HUES64 (cell line): Measurements from ENCODE around the gene ESR1.

Experiments used
- H3K27ac ChIP-seq: 2 replicates; pipeline ENCODE4 v1.7.0; 2013; ENCODE audit warnings: low read depth, low read length, inconsistent platforms
- H3K27me3 ChIP-seq: 2 replicates; pipeline ENCODE4 v1.6.1; 2013; ENCODE audit warnings: mild to moderate bottlenecking, low read length; ENCODE audit not compliant: insufficient read depth
- H3K36me3 ChIP-seq: 2 replicates; pipeline ENCODE4 v1.6.1; 2013; ENCODE audit warnings: mild to moderate bottlenecking, low read length; ENCODE audit not compliant: insufficient read depth
- H3K4me1 ChIP-seq: 2 replicates; pipeline ENCODE4 v1.6.1; 2013; ENCODE audit warnings: mild to moderate bottlenecking, low read length, moderate library complexity; ENCODE audit not compliant: insufficient read depth
- H3K4me3 ChIP-seq: 2 replicates; pipeline ENCODE4 v1.5.1; 2013; ENCODE audit warnings: mild to moderate bottlenecking, low read length, moderate library complexity
- H3K9ac ChIP-seq: 2 replicates; pipeline ENCODE4 v1.6.1; 2013; ENCODE audit warnings: mild to moderate bottlenecking, low read depth, low read length
- H3K9me3 ChIP-seq: 2 replicates; pipeline ENCODE4 v1.6.1; 2013; ENCODE audit warnings: low read depth, low read length; ENCODE audit not compliant: insufficient read depth
- WGBS: fragments of 150-250, 120-280 bp; methylation state at CpG from one replicate; pipeline ENCODE4 v1.1.7; 2013; ENCODE audit warnings: missing lambda C conversion rate; 5-methylcytosine and 5-hydroxymethylcytosine counted together

The ESR1 gene

DNA sequence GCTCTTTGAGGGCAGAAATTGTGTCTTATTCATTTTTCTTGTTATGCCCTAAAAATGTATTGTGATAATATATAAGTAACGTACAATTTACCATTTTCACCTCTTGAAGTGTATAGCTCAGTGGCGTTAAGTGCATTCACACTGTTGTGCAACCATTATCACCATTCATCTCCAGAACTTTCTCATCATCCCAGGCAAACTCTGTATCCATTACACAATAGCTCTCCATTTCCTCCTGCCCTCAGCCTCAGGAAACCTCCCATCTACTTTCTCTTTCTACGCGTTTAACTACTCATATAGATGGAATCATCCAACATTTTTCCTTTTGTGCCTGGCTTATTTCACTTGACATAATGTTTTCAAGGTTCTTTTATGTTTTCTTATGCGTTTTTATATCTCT, 184.6 kb downstream of the ESR1 start:
- H3K27ac ChIP-seq = no peak overlapping the region
- no peaks in the 10 kb centered on the region for H3K4me1 ChIP-seq
- no peaks in the 10 kb centered on the region for H3K9me3 ChIP-seq
- no peaks in the 10 kb centered on the region for H3K27me3 ChIP-seq
- no peak overlapping the region for H3K9ac ChIP-seq
- 91% methylated on average over 4 of the region's 5 CpGs for WGBS
- H3K4me3 ChIP-seq = no peak overlapping the region
- no peaks in the 10 kb centered on the region for H3K36me3 ChIP-seq

DNA sequence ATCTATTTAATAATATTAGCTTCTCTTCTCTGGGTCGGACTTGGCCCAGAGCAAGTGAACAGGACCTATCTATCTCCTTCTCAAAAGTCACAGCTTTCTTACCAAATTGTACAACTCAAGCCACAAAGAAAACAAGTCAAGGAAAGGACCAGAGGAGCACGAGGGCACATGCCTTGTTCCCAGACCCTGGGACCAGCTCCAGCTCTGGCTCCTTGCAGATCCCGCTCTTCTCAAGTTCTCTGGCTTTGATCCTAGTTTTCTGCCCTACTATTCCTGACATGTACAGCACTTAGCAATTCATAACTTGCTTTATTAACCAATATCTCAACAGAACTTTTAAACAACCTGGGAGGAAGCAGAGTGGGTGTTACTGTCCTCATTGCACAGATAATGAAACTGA, 185.9 kb downstream of the ESR1 start:
- Histone ChIP-seq H3K27me3 (no peaks in the 10 kb centered on the region), H3K36me3 (no peaks in the 10 kb centered on the region), H3K9ac (no peak overlapping the region), H3K4me3 (no peak overlapping the region), H3K4me1 (no peaks in the 10 kb centered on the region), H3K9me3 (no peaks in the 10 kb centered on the region), H3K27ac (no peak overlapping the region)
- WGBS = 95% methylated on average over 3 of the region's 3 CpGs

DNA sequence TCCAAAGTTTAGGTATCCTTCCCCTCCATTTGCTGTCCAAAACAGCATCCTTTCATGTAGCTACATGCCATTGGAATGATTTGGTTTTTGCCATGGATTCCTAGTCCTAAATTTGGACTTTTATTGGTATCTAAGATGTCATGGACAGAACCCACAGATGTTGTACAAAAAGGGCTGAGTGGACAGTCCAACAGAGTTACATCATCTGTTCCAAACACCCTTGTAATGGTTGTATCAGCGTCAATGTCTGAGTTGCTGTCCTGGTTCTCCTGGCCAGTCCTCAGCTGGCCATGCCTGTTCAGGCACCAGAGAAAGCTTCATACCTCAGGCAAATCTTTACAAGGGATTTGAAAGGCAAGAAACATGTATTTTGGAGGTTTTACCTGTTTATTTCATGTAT, 191.3 kb downstream of the ESR1 start:
- H3K4me1 ChIP-seq = no peaks in the 10 kb centered on the region
- no peak overlapping the region for H3K27ac ChIP-seq
- WGBS = 97% methylated on average over 1 of the region's 1 CpG
- no peak overlapping the region for H3K9ac ChIP-seq
- H3K36me3 ChIP-seq = no peaks in the 10 kb centered on the region
- H3K4me3 ChIP-seq = no peak overlapping the region
- no peaks in the 10 kb centered on the region for H3K9me3 ChIP-seq
- no peaks in the 10 kb centered on the region for H3K27me3 ChIP-seq

DNA sequence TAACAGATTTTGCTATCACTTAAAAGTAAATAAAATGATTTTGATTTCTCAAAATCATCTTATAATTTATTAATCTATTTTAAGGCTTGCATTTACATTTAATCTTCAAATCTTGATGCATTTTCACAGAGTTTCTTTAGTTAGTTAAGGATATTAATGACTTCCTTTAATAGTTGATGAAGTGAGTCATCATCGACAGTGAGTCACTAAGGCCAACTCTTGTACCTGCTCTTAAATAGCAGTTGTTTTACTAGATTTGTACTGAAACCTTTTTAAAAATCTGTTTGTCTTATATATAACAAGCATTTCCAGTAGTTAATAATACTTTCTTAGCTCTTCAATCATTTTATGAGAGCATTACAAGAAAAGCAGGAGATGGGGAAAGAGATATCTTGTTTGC, 191.7 kb downstream of the ESR1 start:
- Histone ChIP-seq H3K36me3 (no peaks in the 10 kb centered on the region), H3K4me1 (no peaks in the 10 kb centered on the region), H3K9ac (no peak overlapping the region), H3K9me3 (no peaks in the 10 kb centered on the region), H3K27ac (no peak overlapping the region), H3K4me3 (no peak overlapping the region), H3K27me3 (no peaks in the 10 kb centered on the region)
- 100% methylated on average over 1 of the region's 1 CpG for WGBS

DNA sequence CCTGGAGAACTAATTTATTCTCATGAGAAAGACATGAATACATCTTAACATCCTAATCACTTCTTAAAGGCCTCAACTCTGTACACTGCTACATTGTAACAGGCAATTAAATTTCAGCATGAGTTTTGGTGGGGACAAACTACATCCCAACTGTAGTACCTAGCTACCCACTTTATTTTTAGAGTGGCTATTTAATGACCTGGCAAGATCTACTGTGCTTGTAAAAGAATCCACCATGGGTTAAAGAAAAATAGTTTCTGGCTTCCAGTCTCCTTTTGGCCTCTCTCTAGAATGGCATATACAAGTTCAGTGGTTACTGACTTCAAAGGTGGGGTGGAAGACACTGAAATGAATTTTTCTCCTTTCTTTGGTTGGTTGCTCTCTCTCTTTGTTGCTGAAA, 193.9 kb downstream of the ESR1 start:
- Histone ChIP-seq H3K4me3 (no peak overlapping the region), H3K9me3 (no peaks in the 10 kb centered on the region), H3K36me3 (no peaks in the 10 kb centered on the region)

DNA sequence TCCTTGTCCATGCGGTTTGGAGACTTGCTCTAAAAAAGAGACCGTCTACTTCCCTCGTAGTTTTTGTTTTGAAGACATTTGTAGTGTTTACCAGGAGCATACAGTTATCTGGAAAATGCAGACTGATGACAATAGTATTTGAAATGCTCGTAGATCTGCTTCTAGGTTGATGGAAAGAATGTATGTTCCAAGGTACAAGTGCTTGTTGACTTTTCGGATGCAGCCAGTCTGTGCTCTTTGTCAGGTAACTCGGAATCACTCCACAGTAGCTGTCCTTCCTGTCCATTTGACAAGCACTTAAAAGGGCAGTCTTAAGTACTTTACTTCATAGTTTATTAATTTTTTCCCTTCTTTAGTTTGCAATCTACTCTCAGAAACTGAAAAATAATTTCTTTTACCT, 194.8 kb downstream of the ESR1 start:
- Histone ChIP-seq H3K9me3 (no peaks in the 10 kb centered on the region), H3K4me1 (no peaks in the 10 kb centered on the region), H3K4me3 (no peak overlapping the region), H3K27ac (no peak overlapping the region), H3K9ac (no peak overlapping the region), H3K27me3 (no peaks in the 10 kb centered on the region), H3K36me3 (no peaks in the 10 kb centered on the region)
- WGBS = 89% methylated on average over 6 of the region's 6 CpGs

More for the DNA sequence above, 193.9 kb downstream of the ESR1 start:
- Histone ChIP-seq H3K9ac (no peak overlapping the region), H3K27me3 (no peaks in the 10 kb centered on the region), H3K4me1 (no peaks in the 10 kb centered on the region), H3K27ac (no peak overlapping the region)

DNA sequence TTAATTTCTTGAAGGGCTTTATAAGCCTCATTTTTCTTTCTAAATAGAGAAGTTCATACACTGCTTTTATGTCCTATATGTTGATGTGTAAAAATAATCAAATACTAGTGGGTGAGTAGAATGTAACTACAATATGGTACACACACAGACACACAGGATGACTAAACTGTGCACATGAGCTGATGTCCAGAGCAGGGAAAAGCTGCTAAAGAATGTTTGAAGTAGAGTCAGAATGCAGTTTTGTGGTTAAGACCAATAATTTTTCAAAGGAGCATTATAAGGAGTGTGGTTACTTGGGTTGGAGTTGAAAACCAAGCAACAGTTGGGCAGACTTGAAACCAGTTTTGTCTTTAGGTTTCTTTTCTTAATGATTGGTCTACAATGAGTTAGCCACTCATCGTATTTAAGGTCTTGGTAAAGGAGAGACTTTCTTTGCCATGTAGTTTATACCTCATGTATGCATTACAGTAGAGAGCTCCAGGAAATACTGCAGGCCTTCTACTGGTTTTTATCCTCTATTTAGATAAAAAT, 196.6 kb downstream of the ESR1 start:
- Histone ChIP-seq H3K27me3 (no peaks in the 10 kb centered on the region), H3K9me3 (no peaks in the 10 kb centered on the region), H3K4me1 (no peaks in the 10 kb centered on the region), H3K27ac (no peak overlapping the region), H3K9ac (no peak overlapping the region), H3K4me3 (no peak overlapping the region), H3K36me3 (no peaks in the 10 kb centered on the region)
- WGBS = 90% methylated on average over 1 of the region's 1 CpG

DNA sequence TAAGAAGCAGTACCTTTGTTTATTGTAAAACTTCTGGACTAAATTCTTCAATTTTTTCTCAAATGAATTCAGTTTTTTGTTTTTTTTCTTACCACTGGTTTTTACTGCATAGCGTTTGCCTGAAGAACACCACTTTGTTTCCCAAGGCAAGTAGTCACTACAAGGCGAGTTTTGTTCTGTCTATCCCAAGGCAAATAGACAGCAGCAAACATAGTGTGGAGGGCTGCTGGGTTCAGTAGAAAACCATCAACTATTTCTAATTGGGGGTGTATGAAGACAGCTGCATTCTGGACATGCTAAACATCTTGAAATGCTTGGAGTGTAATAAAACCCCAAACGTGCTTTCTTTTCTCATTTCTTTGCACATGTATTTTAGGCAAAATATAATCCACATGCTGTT, 197.4 kb downstream of the ESR1 start:
- 70% methylated on average over 3 of the region's 3 CpGs for WGBS
- no peak overlapping the region for H3K4me3 ChIP-seq
- no peaks in the 10 kb centered on the region for H3K9me3 ChIP-seq
- no peaks in the 10 kb centered on the region for H3K36me3 ChIP-seq
- no peak overlapping the region for H3K9ac ChIP-seq
- H3K27ac ChIP-seq = no peak overlapping the region
- no peaks in the 10 kb centered on the region for H3K27me3 ChIP-seq
- no peaks in the 10 kb centered on the region for H3K4me1 ChIP-seq

DNA sequence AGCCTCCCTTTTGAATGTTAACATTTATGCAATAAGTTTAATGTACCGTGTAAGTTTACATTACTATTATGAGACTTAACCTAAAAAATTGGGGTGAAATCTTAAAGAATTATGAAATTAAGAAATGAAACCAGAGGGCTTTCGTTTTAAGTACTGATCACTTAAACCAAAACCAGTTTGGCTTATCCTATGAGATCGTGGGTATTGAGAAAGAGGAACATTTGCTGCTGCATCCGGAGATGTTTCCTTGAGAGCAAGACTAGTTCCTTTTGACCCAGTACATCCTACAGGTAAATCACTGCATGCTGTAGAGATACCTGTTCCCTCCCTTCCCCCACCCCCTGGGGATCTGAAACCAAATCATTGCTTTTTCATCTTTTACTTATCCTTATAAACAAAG, 201.3 kb downstream of the ESR1 start:
- H3K27ac ChIP-seq = no peak overlapping the region
- no peak overlapping the region for H3K4me3 ChIP-seq
- H3K4me1 ChIP-seq = no peaks in the 10 kb centered on the region
- no peaks in the 10 kb centered on the region for H3K36me3 ChIP-seq
- no peak overlapping the region for H3K9ac ChIP-seq
- WGBS = 98% methylated on average over 3 of the region's 4 CpGs
- no peaks in the 10 kb centered on the region for H3K27me3 ChIP-seq
- no peaks in the 10 kb centered on the region for H3K9me3 ChIP-seq

DNA sequence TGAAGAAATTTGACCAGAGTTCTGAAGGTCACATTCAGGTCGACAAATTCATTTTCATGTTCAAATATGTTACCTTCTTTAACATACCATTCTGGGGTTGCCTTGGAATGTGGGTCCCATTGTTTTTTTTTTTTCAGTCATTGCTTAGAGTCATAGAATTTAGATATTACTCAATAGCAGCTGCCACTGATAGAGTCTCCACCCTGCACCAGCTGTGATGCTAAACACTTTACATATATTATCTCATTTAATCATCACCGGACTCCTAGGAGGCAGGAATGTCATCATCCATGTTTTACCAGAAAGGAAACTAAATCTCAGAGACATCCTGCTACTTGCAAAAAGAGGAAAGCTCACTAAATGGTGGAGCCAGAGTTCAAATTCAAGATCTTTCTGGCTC, 204.7 kb downstream of the ESR1 start:
- Histone ChIP-seq H3K4me1 (no peaks in the 10 kb centered on the region), H3K9ac (no peak overlapping the region), H3K4me3 (no peak overlapping the region), H3K36me3 (no peaks in the 10 kb centered on the region), H3K27me3 (no peaks in the 10 kb centered on the region), H3K27ac (no peak overlapping the region), H3K9me3 (no peaks in the 10 kb centered on the region)
- 94% methylated on average over 2 of the region's 2 CpGs for WGBS

DNA sequence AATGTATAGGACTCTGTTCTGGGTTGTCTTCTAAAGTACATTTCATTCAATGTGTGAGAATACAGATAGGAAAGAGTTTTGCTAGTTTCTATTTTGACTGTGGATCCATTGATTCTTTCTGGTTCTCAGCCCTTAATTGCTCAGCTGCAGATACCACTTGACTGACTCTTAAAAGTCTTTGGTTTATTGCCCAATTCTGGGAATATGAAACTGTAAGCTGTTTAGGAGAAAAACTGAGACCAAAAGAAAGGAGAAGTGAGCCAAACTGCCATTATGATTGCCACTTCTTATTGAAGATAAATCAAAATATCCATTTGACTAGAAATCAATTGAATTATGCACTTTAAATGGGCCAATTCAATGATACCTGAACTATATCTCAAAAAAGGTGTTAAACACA, 211.4 kb downstream of the ESR1 start:
- H3K27ac ChIP-seq = no peak overlapping the region
- no peaks in the 10 kb centered on the region for H3K4me1 ChIP-seq
- 0 out of 2 replicates have a peak, but pooled peaks cover 4% of the 10 kb centered on the region for H3K9me3 ChIP-seq
- no peaks in the 10 kb centered on the region for H3K36me3 ChIP-seq
- no peak overlapping the region for H3K9ac ChIP-seq
- no peak overlapping the region for H3K4me3 ChIP-seq
- H3K27me3 ChIP-seq = no peaks in the 10 kb centered on the region

DNA sequence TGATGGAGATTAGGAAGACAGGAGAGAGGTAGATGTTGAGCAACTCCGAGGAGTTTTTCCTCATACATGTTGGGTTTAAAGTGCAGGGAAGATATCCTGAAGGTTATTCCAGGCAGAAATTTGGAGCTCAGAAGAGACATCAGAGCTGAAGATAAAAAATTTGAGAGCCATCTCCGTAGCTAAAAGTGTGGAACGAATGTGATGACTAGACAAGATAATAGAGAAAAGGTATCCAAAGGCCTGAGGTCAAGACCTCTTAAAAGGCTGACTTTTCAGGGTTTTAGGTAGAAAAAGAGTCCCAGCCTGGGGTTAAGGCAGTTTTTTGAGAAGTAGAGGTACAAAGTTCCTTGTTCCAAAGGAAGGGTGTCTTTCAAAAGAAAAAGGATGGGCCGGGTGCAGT, 214.8 kb downstream of the ESR1 start:
- Histone ChIP-seq H3K4me1 (no peaks in the 10 kb centered on the region), H3K36me3 (no peaks in the 10 kb centered on the region), H3K4me3 (no peak overlapping the region), H3K9ac (no peak overlapping the region), H3K27ac (no peak overlapping the region), H3K27me3 (no peaks in the 10 kb centered on the region), H3K9me3 (0 out of 2 replicates have a peak, but pooled peaks cover 15% of the 10 kb centered on the region)
- WGBS = 95% methylated on average over 4 of the region's 4 CpGs
